HEK293 (cell line): Measurements from ENCODE around the gene SH2D1B.
"Not testable (repeated sequence)": the region's sequence is repeated elsewhere in the genome, so short reads cannot be mapped to it uniquely, and the experiment has no call there.

ENCODE experiments used
- CTCF ChIA-PET: fragments of 350-600 bp; formaldehyde crosslinking; extraction: SDS; loops from one replicate; lab custom pipeline; 2021; ENCODE audit warnings: antibody characterized with exemption; lab: Yijun Ruan, JAX
- POLR2A ChIA-PET: fragments of 300-600 bp; formaldehyde crosslinking; extraction: SDS; loops from one replicate; lab custom pipeline; 2020; ENCODE audit warnings: antibody characterized with exemption, inconsistent platforms; lab: Yijun Ruan, JAX
- H3K27ac ChIP-seq: fragments of 200-500 bp; sonication (Bioruptor generic); 2 replicates; pipeline ENCODE4 v1.5.1; 2014; ENCODE audit warnings: low read depth, low read length, control low read depth, inconsistent platforms; ENCODE audit errors: extremely low read depth
- H3K36me3 ChIP-seq, 2 experiments: fragments of 200-500 bp in 1 of 2; sonication (Bioruptor generic) in 1 of 2; 1 replicate in 1 of 2; 2 replicates in 1 of 2; pipeline ENCODE4 v1.5.1; 2014 to 2017; ENCODE audit warnings: inconsistent platforms in 2 of 2, low read length in 2 of 2; ENCODE audit not compliant: control insufficient read depth in 2 of 2, insufficient read depth in 1 of 2
- H3K4me1 ChIP-seq: fragments of 200-500 bp; sonication (Bioruptor generic); 2 replicates; pipeline ENCODE4 v1.5.1; 2014; ENCODE audit warnings: mild to moderate bottlenecking, low read length, inconsistent platforms; ENCODE audit not compliant: control insufficient read depth, insufficient read depth
- H3K4me3 ChIP-seq: 2 replicates; pipeline ENCODE4 v1.5.1; 2011; ENCODE audit warnings: low read depth, mild to moderate bottlenecking, control low read depth, low read length, moderate library complexity
- H3K9me3 ChIP-seq: fragments of 200-500 bp; sonication (Bioruptor generic); 2 replicates; pipeline ENCODE4 v1.5.1; 2014; ENCODE audit warnings: low read depth, low read length, inconsistent platforms; ENCODE audit not compliant: control insufficient read depth, insufficient read depth
- FEZF1 ChIP-seq: fragments of 450-650 bp; formaldehyde crosslinking; IDR thresholded peaks from 2 replicates; pipeline ENCODE4 v1.5.1; 2016; ENCODE audit warnings: missing biosample characterization, missing genetic modification characterization
- HOXC10 ChIP-seq: sonication (generic); formaldehyde crosslinking; IDR thresholded peaks from 2 replicates; pipeline ENCODE4 v1.8.1; 2023; ENCODE audit warnings: mild to moderate bottlenecking, missing genetic modification reagents
- KLF10 ChIP-seq: fragments of 450-650 bp; IDR thresholded peaks from 2 replicates; pipeline ENCODE4 v1.5.1; 2018; ENCODE audit warnings: missing biosample characterization, mild to moderate bottlenecking, missing genetic modification characterization
- YY1 ChIP-seq: fragments of 450-650 bp; formaldehyde crosslinking; IDR thresholded peaks from 2 replicates; pipeline ENCODE4 v1.5.1; 2018; ENCODE audit warnings: missing biosample characterization, missing genetic modification characterization
- ZFP37 ChIP-seq: fragments of 450-650 bp; formaldehyde crosslinking; IDR thresholded peaks from 2 replicates; pipeline ENCODE4 v1.5.1; 2016; ENCODE audit warnings: missing biosample characterization, missing genetic modification characterization
- ZNF157 ChIP-seq: fragments of 450-650 bp; formaldehyde crosslinking; IDR thresholded peaks from 2 replicates; pipeline ENCODE4 v1.5.1; 2016; ENCODE audit warnings: missing biosample characterization, missing genetic modification characterization
- ZNF266 ChIP-seq: fragments of 450-650 bp; formaldehyde crosslinking; IDR thresholded peaks from 2 replicates; pipeline ENCODE4 v1.5.1; 2016; ENCODE audit warnings: missing biosample characterization, missing genetic modification characterization, low read depth
- ZNF677 ChIP-seq: fragments of 450-650 bp; IDR thresholded peaks from 2 replicates; pipeline ENCODE4 v1.5.0; 2018; ENCODE audit warnings: missing biosample characterization, mild to moderate bottlenecking, missing genetic modification characterization, moderate library complexity
- TF ChIP-seq, protein P1 (sequence below): fragments of 450-650 bp; formaldehyde crosslinking; conservative IDR thresholded peaks from 2 replicates; pipeline ENCODE4 v1.5.1; 2016; ENCODE audit warnings: low read depth, missing biosample characterization, missing genetic modification characterization
- TF ChIP-seq, protein P2 (sequence below): fragments of 450-650 bp; formaldehyde crosslinking; IDR thresholded peaks from 2 replicates; pipeline ENCODE4 v1.5.1; 2016; ENCODE audit warnings: missing biosample characterization, missing genetic modification characterization
- TF ChIP-seq, protein P3 (sequence below): fragments of 450-650 bp; formaldehyde crosslinking; IDR thresholded peaks from 2 replicates; pipeline ENCODE4 v1.5.1; 2016; ENCODE audit warnings: missing biosample characterization, missing genetic modification characterization
- TF ChIP-seq, protein P4 (sequence below): fragments of 450-650 bp; formaldehyde crosslinking; IDR thresholded peaks from 2 replicates; pipeline ENCODE4 v1.5.1; 2016; ENCODE audit warnings: missing biosample characterization, missing genetic modification characterization, low read depth

SH2D1B gene

DNA sequence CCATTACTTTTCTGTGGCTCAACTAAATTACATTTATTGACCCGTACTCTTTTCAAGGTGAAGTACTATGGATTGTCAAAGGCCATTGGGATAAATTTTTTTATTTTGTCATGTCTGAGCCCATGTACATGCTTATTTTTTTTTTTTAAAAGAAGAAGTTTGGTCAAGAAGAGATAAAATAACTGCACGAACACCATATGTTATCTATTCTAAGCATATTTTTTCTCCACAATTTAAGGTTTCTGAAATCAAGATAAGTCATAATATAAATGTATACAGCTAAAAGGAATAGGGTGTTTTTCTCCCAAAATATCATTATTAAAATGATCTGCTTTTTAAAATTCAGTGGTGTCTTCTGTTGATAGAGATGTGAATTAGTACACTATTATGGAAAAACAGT lies 35.0 kb upstream of the SH2D1B start (continued):
- TF ChIP-seq, protein P1, sequence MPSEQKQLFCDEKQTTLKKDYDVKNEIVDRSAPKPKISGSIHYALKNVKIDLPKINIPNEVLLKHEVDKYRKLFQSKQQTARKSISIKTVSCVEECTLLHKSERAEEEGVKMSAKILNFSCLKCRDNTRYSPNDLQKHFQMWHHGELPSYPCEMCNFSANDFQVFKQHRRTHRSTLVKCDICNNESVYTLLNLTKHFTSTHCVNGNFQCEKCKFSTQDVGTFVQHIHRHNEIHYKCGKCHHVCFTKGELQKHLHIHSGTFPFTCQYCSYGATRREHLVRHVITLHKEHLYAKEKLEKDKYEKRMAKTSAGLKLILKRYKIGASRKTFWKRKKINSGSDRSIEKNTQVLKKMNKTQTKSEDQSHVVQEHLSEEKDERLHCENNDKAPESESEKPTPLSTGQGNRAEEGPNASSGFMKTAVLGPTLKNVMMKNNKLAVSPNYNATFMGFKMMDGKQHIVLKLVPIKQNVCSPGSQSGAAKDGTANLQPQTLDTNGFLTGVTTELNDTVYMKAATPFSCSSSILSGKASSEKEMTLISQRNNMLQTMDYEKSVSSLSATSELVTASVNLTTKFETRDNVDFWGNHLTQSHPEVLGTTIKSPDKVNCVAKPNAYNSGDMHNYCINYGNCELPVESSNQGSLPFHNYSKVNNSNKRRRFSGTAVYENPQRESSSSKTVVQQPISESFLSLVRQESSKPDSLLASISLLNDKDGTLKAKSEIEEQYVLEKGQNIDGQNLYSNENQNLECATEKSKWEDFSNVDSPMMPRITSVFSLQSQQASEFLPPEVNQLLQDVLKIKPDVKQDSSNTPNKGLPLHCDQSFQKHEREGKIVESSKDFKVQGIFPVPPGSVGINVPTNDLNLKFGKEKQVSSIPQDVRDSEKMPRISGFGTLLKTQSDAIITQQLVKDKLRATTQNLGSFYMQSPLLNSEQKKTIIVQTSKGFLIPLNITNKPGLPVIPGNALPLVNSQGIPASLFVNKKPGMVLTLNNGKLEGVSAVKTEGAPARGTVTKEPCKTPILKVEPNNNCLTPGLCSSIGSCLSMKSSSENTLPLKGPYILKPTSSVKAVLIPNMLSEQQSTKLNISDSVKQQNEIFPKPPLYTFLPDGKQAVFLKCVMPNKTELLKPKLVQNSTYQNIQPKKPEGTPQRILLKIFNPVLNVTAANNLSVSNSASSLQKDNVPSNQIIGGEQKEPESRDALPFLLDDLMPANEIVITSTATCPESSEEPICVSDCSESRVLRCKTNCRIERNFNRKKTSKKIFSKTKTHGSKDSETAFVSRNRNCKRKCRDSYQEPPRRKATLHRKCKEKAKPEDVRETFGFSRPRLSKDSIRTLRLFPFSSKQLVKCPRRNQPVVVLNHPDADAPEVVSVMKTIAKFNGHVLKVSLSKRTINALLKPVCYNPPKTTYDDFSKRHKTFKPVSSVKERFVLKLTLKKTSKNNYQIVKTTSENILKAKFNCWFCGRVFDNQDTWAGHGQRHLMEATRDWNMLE (tag by site-specific recombination): no peak
- TF ChIP-seq, protein P2, sequence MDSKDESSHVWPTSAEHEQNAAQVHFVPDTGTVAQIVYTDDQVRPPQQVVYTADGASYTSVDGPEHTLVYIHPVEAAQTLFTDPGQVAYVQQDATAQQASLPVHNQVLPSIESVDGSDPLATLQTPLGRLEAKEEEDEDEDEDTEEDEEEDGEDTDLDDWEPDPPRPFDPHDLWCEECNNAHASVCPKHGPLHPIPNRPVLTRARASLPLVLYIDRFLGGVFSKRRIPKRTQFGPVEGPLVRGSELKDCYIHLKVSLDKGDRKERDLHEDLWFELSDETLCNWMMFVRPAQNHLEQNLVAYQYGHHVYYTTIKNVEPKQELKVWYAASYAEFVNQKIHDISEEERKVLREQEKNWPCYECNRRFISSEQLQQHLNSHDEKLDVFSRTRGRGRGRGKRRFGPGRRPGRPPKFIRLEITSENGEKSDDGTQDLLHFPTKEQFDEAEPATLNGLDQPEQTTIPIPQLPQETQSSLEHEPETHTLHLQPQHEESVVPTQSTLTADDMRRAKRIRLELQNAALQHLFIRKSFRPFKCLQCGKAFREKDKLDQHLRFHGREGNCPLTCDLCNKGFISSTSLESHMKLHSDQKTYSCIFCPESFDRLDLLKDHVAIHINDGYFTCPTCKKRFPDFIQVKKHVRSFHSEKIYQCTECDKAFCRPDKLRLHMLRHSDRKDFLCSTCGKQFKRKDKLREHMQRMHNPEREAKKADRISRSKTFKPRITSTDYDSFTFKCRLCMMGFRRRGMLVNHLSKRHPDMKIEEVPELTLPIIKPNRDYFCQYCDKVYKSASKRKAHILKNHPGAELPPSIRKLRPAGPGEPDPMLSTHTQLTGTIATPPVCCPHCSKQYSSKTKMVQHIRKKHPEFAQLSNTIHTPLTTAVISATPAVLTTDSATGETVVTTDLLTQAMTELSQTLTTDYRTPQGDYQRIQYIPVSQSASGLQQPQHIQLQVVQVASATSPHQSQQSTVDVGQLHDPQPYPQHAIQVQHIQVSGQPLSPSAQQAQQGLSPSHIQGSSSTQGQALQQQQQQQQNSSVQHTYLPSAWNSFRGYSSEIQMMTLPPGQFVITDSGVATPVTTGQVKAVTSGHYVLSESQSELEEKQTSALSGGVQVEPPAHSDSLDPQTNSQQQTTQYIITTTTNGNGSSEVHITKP: no peak
- no peak for TF ChIP-seq ZFP37 (tag by site-specific recombination)
- no peak for TF ChIP-seq ZNF266 (tag by site-specific recombination)
- no peak for TF ChIP-seq KLF10
- no peak for TF ChIP-seq ZNF157 (tag by site-specific recombination)
- TF ChIP-seq, all 188 proteins: peak for 0

DNA sequence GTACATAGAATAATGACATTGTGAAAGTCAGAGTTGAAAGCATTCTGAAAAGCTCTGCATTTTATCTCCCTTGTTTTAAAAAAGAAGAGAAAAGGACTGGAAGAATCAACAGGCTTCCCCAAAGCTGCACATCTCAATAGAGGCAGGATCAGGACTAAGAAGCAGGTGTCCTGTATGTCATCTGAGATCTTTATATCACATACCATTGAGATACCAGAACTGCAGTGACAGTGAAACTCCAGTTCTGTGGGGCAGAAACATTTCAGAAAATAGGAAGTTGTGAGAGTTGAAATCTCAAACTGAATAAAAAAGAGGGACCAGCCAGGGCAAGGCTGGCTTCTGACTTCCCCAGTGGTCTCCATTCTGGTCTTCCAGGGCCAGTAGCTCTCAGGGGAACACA lies 33.0 kb upstream of the SH2D1B start:
- H3K9me3 ChIP-seq: no peaks in the 10 kb centered on the region
- TF ChIP-seq, protein P3, sequence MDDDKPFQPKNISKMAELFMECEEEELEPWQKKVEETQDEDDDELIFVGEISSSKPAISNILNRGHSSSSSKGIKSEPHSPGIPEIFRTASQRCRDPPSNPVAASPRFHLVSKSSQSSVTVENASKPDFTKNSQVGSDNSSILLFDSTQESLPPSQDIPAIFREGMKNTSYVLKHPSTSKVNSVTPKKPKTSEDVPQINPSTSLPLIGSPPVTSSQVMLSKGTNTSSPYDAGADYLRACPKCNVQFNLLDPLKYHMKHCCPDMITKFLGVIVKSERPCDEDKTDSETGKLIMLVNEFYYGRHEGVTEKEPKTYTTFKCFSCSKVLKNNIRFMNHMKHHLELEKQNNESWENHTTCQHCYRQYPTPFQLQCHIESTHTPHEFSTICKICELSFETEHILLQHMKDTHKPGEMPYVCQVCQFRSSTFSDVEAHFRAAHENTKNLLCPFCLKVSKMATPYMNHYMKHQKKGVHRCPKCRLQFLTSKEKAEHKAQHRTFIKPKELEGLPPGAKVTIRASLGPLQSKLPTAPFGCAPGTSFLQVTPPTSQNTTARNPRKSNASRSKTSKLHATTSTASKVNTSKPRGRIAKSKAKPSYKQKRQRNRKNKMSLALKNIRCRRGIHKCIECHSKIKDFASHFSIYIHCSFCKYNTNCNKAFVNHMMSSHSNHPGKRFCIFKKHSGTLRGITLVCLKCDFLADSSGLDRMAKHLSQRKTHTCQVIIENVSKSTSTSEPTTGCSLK (tag by site-specific recombination): no peak
- no peak for TF ChIP-seq HOXC10 (CRISPR knock-in tag)
- no peak for TF ChIP-seq ZNF677 (tag by site-specific recombination)
- TF ChIP-seq, protein P4, sequence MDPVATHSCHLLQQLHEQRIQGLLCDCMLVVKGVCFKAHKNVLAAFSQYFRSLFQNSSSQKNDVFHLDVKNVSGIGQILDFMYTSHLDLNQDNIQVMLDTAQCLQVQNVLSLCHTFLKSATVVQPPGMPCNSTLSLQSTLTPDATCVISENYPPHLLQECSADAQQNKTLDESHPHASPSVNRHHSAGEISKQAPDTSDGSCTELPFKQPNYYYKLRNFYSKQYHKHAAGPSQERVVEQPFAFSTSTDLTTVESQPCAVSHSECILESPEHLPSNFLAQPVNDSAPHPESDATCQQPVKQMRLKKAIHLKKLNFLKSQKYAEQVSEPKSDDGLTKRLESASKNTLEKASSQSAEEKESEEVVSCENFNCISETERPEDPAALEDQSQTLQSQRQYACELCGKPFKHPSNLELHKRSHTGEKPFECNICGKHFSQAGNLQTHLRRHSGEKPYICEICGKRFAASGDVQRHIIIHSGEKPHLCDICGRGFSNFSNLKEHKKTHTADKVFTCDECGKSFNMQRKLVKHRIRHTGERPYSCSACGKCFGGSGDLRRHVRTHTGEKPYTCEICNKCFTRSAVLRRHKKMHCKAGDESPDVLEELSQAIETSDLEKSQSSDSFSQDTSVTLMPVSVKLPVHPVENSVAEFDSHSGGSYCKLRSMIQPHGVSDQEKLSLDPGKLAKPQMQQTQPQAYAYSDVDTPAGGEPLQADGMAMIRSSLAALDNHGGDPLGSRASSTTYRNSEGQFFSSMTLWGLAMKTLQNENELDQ: no peak
- TF ChIP-seq YY1 (tag by site-specific recombination): no peak
- TF ChIP-seq FEZF1 (tag by site-specific recombination): no peak
- TF ChIP-seq, all 188 proteins: peak for 0
- ChIA-PET POLR2A (no interaction called here), CTCF (no interaction called here)
- no peaks in the 10 kb centered on the region for H3K36me3 ChIP-seq
- no peak overlapping the region for H3K27ac ChIP-seq
- no peak overlapping the region for H3K4me3 ChIP-seq
- no peaks in the 10 kb centered on the region for H3K4me1 ChIP-seq

DNA sequence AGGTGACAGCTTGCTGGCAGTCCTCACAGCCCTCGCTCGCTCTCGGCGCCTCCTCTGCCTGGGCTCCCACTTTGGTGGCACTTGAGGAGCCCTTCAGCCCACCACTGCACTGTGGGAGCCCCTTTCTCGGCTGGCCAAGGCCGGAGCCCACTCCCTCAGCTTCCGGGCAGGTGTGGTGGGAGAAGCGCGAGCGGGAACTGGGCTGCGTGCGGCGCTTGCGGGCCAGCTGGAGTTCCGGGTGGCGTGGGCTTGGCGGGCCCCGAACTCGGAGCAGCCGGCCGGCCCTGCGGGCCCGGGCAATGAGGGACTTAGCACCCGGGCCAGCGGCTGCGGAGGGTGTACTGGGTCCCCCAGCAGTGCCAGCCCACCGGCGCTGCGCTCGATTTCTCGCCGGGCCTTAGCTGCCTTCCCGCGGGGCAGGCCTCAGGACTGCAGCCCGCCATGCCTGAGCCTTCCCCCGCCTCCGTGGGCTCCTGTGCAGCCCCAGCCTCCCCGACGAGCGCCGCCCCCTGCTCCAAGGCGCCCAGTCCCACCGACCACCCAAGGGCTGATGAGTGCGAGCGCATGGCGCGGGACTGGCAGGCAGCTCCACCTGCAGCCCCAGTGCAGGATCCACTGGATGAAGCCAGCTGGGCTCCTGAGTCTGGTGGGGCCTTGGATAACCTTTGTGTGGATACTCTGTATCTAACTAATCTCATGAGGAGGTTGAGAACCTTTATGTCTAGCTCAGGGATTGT lies 21.2 kb upstream of the SH2D1B start:
- H3K27ac ChIP-seq, H3K4me1 ChIP-seq, H3K4me3 ChIP-seq, H3K36me3 ChIP-seq, POLR2A ChIA-PET, CTCF ChIA-PET, H3K9me3 ChIP-seq: not testable (repeated sequence)
